ENCODE measurements around the gene SYNGR2.
"Not testable (repeated sequence)": the region's sequence is repeated elsewhere in the genome, so short reads cannot be mapped to it uniquely, and the experiment has no call there.

SYNGR2 gene

GRCh38 chr17:78130437-78131101 is 37.8 kb upstream of the SYNGR2 start, which contains the start of gene TMC8:
Gene TMC8 (plus strand): TSS chr17:78130771. CDS start chr17:78131589, 818 bp downstream.
- DNase-seq: no peak

GRCh38 chr17:78131172-78132083 is 37.0 kb upstream of the SYNGR2 start:
- no peak for DNase-seq

DNA sequence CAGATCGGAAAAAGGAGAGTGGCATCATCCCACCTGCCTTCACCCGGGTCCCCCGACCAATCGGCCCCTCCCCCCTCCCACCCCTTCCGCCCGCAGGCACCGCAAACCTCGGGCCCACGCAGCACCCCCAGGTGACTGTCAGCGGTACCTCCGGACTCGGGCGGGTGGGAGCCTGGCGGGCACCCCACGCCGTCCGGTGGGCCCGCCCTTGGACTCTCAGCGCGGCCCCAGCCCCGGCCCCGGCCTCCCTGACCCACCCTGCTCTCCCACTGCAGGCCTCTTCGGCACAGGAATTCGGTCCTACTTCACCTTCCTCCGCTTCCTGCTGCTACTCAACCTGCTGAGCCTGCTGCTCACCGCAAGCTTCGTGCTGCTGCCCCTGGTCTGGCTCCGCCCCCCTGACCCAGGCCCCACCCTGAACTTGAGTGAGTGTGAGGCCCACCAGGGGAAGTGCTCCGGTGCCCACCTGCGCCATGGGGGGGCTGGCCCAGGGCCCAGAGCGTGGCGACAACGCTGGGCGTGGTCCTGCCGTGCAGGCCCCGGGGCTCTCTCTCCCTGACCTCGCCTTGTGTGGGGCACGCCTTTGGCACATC is 36.2 kb upstream of the SYNGR2 start:
- peak; percentile 20 for DNase-seq

DNA sequence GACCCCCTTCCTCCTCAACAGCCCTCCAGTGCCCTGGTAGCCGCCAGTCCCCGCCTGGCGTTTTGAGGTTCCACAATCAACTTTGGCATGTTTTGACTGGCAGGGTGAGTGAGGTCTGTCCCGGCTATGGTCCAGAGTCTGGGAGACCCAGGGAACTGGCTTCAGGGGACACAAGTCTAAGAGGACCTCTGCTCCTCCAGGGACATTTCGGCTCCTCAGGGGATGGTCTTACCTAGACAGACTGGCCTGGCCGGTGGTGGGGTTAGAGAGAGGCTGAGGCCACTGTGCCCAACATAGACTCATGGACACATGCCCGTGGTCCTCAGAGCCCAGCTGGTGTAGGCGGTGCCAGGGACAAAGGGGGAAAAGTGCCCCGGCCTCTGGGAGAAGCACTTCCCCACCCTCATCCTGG is 35.6 kb upstream of the SYNGR2 start:
- no peak for DNase-seq

DNA sequence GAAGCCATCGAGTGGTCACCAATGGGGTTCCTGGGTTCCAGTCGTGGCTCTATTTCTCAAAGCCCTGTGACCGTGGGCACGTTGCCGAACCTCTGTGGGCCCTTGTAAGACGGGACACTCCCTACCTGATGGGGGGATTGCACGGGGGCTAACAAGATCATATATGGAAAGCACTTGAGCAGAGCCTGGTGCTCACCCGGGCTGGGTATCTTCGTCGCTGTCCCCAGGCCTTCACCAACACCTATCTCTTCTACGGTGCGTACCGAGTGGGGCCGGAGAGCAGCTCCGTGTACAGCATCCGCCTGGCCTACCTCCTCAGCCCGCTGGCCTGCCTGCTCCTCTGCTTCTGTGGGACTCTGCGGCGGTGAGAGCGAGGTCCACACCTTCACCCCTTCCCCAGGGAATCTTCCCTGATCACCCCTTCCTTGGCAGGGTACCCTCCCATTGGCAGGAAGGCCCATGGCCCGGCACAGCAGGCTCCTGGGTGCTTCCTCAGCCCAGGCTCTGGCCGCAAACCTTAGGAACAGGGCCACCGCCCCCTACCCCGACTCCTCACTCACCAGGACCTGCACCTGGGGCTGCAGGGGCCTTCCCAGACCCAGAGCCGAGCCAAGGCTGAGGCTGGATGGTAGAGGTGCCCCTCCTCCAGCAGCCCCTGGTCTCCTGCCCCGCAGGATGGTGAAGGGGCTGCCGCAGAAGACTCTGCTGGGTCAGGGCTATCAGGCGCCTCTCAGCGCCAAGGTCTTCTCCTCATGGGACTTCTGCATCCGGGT is 35.0 kb upstream of the SYNGR2 start:
- no peak for DNase-seq

- DNase-seq: peak; percentile 71
These were observed 34.1 kb upstream of the SYNGR2 start for GRCh38 chr17:78133971-78134898.

GRCh38 chr17:78134899-78135385 is 33.4 kb upstream of the SYNGR2 start:
- no peak for DNase-seq

GRCh38 chr17:78135858-78136500 is 32.4 kb upstream of the SYNGR2 start:
- DNase-seq: no peak

- no peak for DNase-seq
These were observed 30.8 kb upstream of the SYNGR2 start for GRCh38 chr17:78137392-78138203.

GRCh38 chr17:78138204-78139060 is 29.9 kb upstream of the SYNGR2 start:
- DNase-seq: no peak

DNA sequence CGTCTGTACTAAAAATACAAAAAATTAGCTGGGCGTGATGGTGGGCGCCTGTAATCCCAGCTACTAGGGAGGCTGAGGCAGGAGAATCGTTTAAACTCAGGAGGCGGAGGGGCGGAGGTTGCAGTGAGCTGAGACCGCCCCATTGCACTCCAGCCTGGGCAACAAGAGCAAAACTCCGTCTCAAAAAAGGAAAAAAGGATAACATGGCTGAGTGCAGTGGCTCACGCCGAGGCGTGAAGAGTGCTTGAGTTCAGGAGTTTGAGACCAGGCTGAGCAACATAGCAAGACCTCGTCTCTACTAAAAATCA is 28.6 kb upstream of the SYNGR2 start:
- not testable (repeated sequence) for DNase-seq

DNA sequence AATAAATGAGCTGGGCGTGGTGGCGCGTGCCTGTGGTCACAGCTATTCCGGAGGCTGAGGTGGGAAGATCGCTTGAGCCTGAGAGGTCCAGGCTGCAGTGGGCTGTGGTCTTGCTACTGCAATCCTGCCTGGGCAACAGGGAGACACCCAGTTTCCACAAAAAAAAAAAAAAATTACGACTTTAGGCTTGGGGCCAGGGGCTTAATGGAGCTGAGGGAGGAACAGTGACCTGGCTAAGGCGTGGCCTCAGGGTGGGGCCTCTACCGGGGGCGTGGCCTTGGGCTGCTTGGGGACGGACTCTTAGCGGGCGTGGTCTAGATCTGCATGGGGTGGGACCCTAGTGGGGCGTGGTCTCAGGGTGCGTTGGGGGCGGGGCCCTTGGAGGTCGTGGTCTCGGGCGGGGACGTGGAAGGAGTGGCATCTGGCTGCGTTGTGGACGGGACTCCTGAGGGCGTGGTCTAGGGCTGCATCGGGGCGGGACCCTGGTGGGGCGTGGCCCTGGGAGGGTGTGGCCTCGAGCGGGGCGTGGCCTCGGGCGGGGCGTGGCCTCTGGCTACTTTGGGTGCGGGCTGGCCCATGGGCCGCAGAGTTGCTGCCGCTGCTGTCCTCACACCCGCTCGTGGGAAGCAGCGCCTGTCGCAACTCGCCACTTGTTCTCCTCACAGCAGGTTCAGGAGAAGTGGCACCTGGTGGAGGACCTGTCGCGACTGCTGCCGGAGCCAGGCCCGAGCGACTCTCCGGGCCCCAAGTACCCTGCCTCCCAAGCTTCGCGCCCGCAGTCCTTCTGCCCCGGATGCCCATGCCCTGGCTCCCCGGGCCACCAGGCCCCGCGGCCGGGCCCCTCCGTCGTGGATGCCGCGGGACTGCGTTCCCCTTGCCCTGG is 28.0 kb upstream of the SYNGR2 start:
- peak; percentile 91 for DNase-seq

DNA sequence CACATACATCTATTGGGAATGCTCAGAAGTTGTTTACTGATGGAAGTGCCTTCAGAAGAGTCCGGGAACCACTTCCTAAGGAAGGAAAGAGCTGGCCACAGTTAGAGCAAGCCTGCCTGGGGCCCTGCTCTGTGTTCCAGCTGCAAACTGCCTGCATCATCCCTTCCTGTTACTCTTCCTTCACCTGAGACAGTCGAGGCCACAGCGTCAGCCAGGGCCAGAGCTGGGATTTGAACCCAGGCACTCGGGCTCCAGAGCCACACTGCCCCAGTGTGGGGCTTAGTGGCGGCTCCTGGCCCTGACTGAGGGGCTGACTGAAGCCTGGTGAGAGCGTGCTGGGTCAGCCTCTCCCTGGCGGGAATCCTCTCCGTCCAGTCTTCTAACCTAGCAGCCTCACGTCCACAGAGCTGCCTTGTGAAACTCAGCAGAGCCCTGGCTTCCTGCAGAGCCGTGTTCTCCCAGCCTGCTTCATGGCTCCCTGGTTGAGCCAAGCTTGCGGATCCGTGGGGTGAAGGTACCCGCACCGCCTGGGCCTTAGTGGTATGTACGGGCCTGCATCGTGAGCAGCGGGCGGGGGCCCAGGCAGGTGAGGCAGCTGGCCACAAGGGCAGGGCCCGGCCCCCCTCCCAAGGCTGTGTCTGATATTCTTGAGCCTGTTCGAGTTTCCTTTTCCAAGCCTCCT is 26.8 kb upstream of the SYNGR2 start:
- no peak for DNase-seq

DNA sequence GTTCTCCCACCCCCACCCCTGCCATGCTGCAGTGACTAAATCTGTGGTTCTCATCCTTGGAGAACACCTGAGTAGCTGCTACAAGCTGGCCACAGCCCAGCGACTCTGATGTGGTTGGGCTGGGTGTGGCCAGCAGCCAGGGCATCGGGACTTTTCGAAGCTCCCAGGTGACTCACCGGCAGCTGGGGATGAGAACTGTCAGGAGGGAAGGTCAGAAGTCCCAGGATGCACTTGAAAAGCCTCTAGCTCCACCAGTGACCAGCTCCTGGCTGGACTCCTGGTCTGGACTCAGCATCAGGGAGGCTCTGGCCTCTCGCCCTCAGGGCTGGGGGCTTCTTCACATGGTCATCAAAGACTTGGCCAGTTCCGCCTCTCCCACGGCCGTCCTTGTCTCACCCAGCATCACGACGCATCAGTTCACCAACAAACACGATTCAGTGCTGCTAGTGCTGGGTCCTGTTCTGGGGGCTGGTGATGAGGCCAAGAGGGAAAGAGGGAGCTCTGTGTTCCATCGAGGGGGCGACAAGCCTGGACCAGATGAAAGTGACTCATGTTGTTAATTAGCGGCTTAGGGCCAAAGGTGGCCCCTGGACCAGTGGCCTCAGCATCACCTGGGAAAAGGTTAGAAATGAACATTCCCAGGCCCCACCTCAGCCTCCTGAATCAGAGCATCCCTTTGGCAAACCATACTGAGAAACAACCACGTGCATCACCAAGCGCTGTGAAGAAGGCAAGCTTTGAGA is 26.1 kb upstream of the SYNGR2 start:
- DNase-seq: no peak

DNA sequence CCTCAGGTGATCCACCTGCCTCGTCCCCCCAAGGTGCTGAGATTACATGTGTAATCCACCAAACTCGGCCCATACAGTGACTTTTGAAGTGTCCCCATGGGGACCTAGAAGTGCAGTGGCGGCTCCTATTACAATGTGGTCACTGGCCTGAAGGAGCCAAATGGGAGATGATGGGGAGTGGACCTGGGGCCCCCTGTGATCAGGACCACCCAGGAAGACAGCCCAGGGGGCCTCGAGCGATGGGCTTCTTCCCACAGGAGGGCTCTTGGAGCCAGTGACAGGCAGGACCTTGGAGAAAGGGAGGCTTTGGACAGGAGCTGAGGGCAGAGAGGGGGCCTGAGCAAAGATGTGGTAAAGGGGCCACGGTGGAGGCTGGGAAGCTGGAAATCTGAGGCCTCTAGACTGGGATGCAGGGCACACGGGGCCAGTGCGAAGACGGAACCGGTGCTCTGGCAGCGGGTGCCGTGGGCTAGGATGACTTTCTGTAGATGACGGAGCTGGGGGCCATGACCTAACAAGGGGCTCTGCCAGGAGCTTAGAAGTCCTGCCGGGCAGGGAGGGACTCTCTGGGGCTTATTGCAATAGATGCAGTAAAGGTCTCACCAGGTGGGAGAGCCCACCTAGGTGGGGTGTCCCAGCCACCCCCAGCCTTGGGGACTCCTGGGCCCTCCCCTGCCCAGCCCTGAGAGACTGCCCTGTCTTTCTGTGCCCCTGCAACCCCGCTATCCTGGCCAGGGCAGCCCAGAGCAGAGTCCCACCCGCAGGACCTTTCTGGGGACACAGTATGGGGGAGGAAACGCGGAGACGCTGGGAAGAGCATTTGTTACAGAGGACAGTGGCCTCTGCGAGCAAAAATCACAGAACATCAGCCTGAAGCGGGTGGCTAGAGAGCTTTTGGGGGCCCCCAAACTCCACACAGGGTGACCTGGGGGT is 24.9 kb upstream of the SYNGR2 start:
- no peak for DNase-seq
